Measurements from ENCODE around the gene MBD3L4.
"Not testable (repeated sequence)": the region's sequence is repeated elsewhere in the genome, so short reads cannot be mapped to it uniquely, and the experiment has no call there.

Gene MBD3L4

GRCh38 chr19:7040079-7040478 is at the start of gene MBD3L4:
Gene MBD3L4, minus strand, starts transcription at chr19:7040179. Its CDS starts 35 bp downstream, at chr19:7040144.
- DNase-seq, result not testable (repeated sequence)

GRCh38 chr19:7088999-7089398 is 49.0 kb upstream of the MBD3L4 start:
- no peak for DNase-seq

- no peak for DNase-seq
These were observed 43.3 kb upstream of the MBD3L4 start for GRCh38 chr19:7083076-7083956.

- no peak for DNase-seq
These were observed 38.0 kb upstream of the MBD3L4 start for GRCh38 chr19:7078008-7078407.

- no peak for DNase-seq
These were observed 36.2 kb upstream of the MBD3L4 start for GRCh38 chr19:7076151-7076550.

GRCh38 chr19:7074705-7075282 is 34.8 kb upstream of the MBD3L4 start:
- no peak for DNase-seq

GRCh38 chr19:7072541-7072940 is 32.6 kb upstream of the MBD3L4 start:
- DNase-seq, result no peak

GRCh38 chr19:7069904-7070226 is 29.9 kb upstream of the MBD3L4 start:
- DNase-seq, result no peak

GRCh38 chr19:7069042-7069903 is 29.3 kb upstream of the MBD3L4 start, which contains the start of gene ZNF557:
Gene ZNF557, plus strand, starts transcription at chr19:7069703. Its CDS starts 5,372 bp downstream, at chr19:7075075.
- DNase-seq, result peak; percentile 83

- no peak for DNase-seq
These were observed 28.6 kb upstream of the MBD3L4 start for GRCh38 chr19:7068599-7068998.

- no peak for DNase-seq
These were observed 27.7 kb upstream of the MBD3L4 start for GRCh38 chr19:7067716-7068115.

GRCh38 chr19:7067122-7067521 is 27.1 kb upstream of the MBD3L4 start:
- not testable (repeated sequence) for DNase-seq

GRCh38 chr19:7063764-7064418 is 23.9 kb upstream of the MBD3L4 start:
- no peak for DNase-seq

- DNase-seq, result no peak
These were observed 23.4 kb upstream of the MBD3L4 start for GRCh38 chr19:7063339-7063738.

- not testable (repeated sequence) for DNase-seq
These were observed 20.0 kb upstream of the MBD3L4 start for GRCh38 chr19:7059977-7060376.

- not testable (repeated sequence) for DNase-seq
These were observed 18.6 kb upstream of the MBD3L4 start, which contains the start of gene MBD3L3 for GRCh38 chr19:7058576-7058975. Gene MBD3L3, minus strand, starts transcription at chr19:7058676. Its CDS starts 71 bp downstream, at chr19:7058605.

GRCh38 chr19:7056371-7056770 is 16.4 kb upstream of the MBD3L4 start:
- not testable (repeated sequence) for DNase-seq

GRCh38 chr19:7055679-7056078 is 15.7 kb upstream of the MBD3L4 start:
- DNase-seq, result not testable (repeated sequence)

GRCh38 chr19:7054635-7055368 is 14.8 kb upstream of the MBD3L4 start:
- not testable (repeated sequence) for DNase-seq

- not testable (repeated sequence) for DNase-seq
These were observed 12.9 kb upstream of the MBD3L4 start for GRCh38 chr19:7052896-7053295.

GRCh38 chr19:7051421-7051820 is 11.4 kb upstream of the MBD3L4 start:
- DNase-seq, result not testable (repeated sequence)

- not testable (repeated sequence) for DNase-seq
These were observed 9.0 kb upstream of the MBD3L4 start, which contains the start of gene MBD3L2 for GRCh38 chr19:7049021-7049420. Gene MBD3L2, plus strand, starts transcription at chr19:7049321. Its CDS starts 53 bp downstream, at chr19:7049374.

Data from cerebellar nuclear complex (tissue), 1 donor.